Suppressor macrophage treated with lipopolysaccharide for 1 hour (primary cell): ENCODE data around the gene LIN28A.
A peak's percentile ranks its signal among the peaks of the same experiment; 100 is the strongest.

Experiments
- DNase-seq, 3 donors: peaks; one replicate each; pipeline ENCODE4 v3.0.0-alpha.2; 2020 to 2022

Gene LIN28A

DNA sequence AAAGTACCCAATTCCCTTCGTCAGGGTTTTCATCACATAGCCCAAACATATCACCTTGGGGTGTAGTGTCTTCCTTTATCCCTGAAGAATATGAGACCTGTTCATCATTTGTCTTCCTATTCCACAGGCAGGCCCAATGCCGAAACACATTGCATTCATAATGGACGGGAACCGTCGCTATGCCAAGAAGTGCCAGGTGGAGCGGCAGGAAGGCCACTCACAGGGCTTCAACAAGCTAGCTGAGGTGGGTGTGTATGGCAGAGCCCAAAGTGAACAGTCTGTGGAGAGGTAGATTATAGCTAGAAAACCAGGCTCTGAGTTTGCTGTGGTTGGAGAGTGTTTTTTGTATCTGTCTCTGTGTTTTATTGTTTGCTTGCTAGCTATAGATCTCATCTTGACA is 27.4 kb downstream of the LIN28A start:
- no peak for DNase-seq

GRCh38 chr1:26440259-26440658 is 29.6 kb downstream of the LIN28A start:
- no peak for DNase-seq

- DNase-seq, result no peak
Measured at GRCh38 chr1:26449868-26450267, 39.3 kb downstream of the LIN28A start.

GRCh38 chr1:26450908-26451307 is 40.3 kb downstream of the LIN28A start:
- DNase-seq, result no peak

DNA sequence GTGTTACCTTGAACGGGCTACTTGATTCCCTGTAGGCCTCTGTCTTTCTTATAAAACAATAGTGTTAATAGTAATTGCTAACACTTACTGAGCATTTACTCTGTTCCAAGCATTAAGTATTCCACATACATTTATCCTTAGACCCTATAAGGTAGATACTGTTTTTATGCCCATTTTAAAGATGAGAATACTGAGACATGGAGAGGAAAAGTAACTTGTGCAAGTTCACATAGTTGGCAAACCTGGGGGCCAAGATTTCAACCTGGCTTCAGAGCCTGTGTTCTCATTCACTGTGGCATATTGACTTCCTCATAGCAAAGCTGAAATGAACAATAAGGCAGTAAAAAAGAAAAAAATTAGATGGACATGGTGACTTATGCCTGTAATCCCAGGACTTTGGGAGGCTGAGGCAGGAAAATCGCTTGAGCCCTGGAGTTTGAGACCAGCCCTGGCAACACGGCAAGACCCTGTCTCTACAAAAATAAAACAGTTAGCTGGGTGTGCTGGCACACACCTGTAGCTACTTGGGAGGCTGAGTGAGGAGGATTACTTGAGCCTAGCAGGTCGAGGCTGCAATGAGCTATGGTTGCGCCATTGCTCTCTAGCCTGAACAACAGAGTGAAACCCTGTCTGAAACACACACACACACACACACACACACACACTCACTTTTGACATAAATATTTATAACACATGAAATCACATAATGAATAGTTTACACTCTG is 42.0 kb downstream of the LIN28A start:
- DNase-seq, result no peak

- no peak for DNase-seq
Measured at GRCh38 chr1:26459148-26459547, 48.5 kb downstream of the LIN28A start.

GRCh38 chr1:26459573-26460031 is 49.0 kb downstream of the LIN28A start:
- no peak for DNase-seq

GRCh38 chr1:26468911-26469310 is 58.3 kb downstream of the LIN28A start:
- DNase-seq, result no peak

GRCh38 chr1:26469558-26469957 is 58.9 kb downstream of the LIN28A start:
- DNase-seq, result no peak

DNA sequence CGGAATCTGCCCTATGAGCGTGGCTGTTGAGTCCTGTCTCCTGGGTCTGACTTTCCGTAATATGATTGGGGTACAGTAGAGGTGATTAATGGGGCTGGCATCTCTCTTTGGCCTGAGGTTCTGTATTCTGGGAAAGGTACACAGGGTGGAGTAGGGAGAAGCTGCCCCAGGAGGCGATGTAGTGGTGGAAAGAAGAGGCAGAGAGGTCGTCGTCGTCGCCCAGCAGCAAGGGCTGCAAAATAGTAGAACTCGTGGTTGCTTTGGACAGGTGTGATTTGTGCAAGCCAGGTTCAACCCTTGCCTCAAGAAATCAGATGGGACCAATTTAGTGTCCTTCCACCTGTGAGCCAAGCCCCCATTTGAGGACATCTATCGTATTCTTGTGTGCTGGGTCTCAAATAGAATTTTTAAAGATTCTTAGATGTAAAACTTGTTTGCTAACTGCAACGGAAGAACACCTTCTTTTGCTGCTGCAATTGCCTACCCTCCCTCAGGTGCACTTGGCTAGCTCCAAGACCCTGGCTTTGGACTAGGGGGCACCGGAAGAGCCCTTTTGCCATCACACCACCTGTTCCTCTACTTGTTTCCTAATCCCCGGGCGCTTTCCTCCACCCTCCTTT is 60.4 kb downstream of the LIN28A start:
- DNase-seq, result no peak

GRCh38 chr1:26471498-26472319 is 61.1 kb downstream of the LIN28A start:
- DNase-seq, result peak; percentile 76 to 82 (median 81)

- DNase-seq, result peak; percentile 75 to 92 (median 85)
Measured at GRCh38 chr1:26472320-26472900, 61.8 kb downstream of the LIN28A start, which contains the start of gene HMGN2. TSS of gene HMGN2 (plus strand) at chr1:26472440. CDS start at chr1:26472613, 173 bp downstream.

DNA sequence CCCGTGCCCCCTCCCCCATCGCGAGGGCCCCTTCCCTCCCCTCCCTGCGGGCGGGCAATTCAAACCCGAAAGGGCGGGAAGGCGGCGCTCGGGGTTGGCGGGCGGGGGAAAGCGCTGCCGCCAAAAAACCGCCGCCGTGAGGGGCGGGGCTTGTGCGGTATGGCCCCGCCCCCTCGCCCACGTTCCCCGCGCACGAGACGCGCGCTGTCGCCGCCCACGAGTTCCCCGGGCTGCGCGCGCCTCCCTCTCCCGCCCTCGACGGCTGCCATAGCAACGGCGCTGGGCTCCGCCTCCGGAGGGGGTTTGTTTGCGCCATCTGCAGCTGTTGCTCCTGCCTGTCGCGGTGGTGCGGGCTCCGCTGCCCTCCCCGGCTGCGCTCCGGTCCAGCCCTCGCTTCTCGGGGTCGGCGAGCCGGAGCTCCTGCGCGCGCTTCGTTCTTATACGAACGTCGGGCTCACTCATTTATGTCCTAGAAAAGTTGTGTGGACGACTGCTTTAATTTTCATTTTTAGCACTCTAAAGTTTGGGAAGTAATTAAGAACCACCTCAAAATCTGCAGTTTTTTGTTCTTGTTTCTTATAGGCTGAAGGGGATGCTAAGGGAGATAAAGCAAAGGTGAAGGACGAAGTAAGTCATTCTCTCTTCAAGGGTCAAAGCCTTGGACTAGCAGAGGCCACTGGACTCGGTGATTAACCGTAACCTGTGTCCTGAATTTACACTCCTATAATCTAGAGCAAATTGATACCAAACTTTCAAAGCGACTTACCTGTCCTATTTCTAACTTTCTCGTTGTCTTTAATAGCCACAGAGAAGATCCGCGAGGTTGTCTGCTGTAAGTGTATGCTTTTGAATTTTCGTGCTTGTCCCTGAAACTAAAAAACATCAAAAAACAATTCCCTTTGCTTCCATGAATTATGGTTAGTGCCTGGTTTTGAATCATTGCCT is 62.6 kb downstream of the LIN28A start:
- peak; percentile 96 to 99 (median 99) for DNase-seq

GRCh38 chr1:26474818-26475217 is 64.2 kb downstream of the LIN28A start:
- no peak for DNase-seq

GRCh38 chr1:26475989-26476388 is 65.4 kb downstream of the LIN28A start:
- DNase-seq, result no peak

- no peak for DNase-seq
Measured at GRCh38 chr1:26476958-26477357, 66.3 kb downstream of the LIN28A start.

DNA sequence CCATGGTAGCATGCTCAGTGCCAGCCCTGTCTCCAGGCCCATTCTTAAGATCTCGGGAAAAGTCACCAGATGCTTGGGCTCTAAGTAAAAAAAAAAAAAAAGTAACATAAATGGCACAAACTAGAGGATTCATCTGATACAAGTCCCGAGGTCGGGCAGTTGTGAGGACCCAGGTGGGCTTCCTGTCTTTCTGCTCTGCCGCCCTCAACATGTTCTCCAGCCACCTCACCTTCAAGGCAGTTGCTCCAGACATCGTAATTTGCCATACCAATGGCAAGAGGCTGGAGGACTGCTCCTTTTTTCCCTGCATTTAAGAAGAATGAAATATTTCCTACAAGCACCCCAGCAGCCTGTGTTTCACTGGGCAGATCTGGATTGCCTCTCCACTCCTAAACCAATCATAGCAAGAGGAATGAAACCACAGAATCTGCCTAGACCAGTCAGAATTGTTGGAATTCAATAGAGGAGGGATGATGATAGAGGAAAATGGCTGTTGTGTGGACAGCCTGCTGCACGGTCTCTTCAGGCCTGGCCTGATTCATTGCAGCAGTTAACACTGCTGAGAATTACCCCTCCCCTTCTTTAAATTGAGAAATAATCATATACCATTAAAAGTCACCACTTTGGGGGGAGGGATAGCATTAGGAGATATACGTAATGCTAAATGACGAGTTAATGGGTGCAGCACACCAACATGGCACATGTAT is 67.0 kb downstream of the LIN28A start:
- no peak for DNase-seq

DNA sequence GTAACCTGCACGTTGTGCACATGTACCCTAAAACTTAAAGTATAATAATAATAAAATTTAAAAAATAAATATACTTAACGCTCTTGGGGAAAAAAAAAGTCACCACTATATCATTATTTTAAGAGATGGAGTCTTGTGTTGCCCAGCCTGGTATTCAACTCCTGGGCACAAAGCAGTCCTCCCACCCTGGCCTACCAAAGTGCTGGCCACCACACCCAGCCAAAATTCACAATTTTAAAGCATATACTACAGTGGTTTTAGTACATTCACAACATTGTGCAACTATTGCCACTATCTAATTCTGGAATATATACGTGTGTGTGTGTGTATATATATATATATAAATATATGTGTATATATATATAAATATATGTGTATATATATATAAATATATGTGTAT is 67.5 kb downstream of the LIN28A start:
- no peak for DNase-seq

DNA sequence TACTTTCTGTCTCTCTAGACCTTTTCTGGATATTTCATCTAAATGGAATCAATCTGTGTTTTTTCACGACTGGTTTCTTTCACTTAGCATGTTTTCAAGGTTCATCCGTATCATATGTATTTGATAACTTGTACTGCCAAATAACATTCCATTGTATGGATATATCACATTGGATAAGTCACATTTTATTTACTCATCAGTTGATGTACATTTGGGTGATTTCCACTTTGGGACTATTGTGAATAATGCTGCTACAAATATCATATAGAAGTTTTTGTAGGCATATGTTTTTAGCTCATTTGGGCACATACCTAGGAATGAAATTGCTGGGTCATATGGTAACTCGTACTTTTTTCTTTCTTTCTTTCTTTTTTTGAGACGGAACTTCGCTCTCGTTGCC is 68.4 kb downstream of the LIN28A start:
- no peak for DNase-seq
